CD14-positive monocyte (primary cell): ENCODE measurements around the gene TNIK. TPM values are rescaled to one million over a fixed set of nuclear protein-coding genes. Genes with fewer than 3 reads are reported as not detected.
"Not testable (repeated sequence)": the region's sequence is repeated elsewhere in the genome, so short reads cannot be mapped to it uniquely, and the experiment has no call there.

Source experiments
- DNase-seq, 3 donors: peaks; one replicate each; pipeline ENCODE4 v3.0.0-alpha.2; 2011 to 2022
- H2AFZ ChIP-seq: 2 replicates; pipeline ENCODE4 v1.6.0; 2012; ENCODE audit warnings: mild to moderate bottlenecking, low read depth, low read length, inconsistent platforms; ENCODE audit not compliant: insufficient read depth, poor library complexity, severe bottlenecking
- H3K27ac ChIP-seq, 2 donors: 1 replicate in 1 of 2; 2 replicates in 1 of 2; pipeline ENCODE4 v1.5.1; 2012 to 2013; ENCODE audit warnings: low read length in 2 of 2, control low read depth in 1 of 2, inconsistent platforms in 1 of 2, low read depth in 1 of 2, mild to moderate bottlenecking in 1 of 2
- H3K27me3 ChIP-seq, 2 donors: one replicate each; pipeline versions ENCODE4 v1.6.0 to v1.6.1; 2011 to 2013; ENCODE audit warnings: low read length in 2 of 2; ENCODE audit not compliant: control insufficient read depth in 2 of 2, insufficient read depth in 2 of 2
- H3K36me3 ChIP-seq, 2 donors: replicated peaks in 1 of 2; 1 replicate in 1 of 2; 2 replicates in 1 of 2; pipeline versions ENCODE4 v1.5.1 to v1.6.1; 2012 to 2013; ENCODE audit warnings: low read length in 2 of 2, control low read depth in 1 of 2, inconsistent platforms in 1 of 2, mild to moderate bottlenecking in 1 of 2; ENCODE audit not compliant: insufficient read depth in 2 of 2, control insufficient read depth in 1 of 2
- H3K4me1 ChIP-seq, 2 donors: 1 replicate in 1 of 2; 2 replicates in 1 of 2; pipeline versions ENCODE4 v1.5.1 to v1.6.1; 2012 to 2013; ENCODE audit warnings: low read length in 2 of 2, control low read depth in 1 of 2, inconsistent platforms in 1 of 2, mild to moderate bottlenecking in 1 of 2, moderate library complexity in 1 of 2; ENCODE audit not compliant: insufficient read depth in 2 of 2, control insufficient read depth in 1 of 2
- H3K4me2 ChIP-seq: replicated peaks from 2 replicates; pipeline ENCODE3; 2012; ENCODE audit warnings: low read length, moderate library complexity, mild to moderate bottlenecking; ENCODE audit not compliant: poor library complexity, severe bottlenecking; ENCODE audit errors: extremely low read depth
- H3K4me3 ChIP-seq, 3 experiments: fragments of 200-600 bp in 1 of 3; sonication (generic) in 1 of 3; replicated peaks in 1 of 3; 1 replicate in 2 of 3; 2 replicates in 1 of 3; pipeline ENCODE4 v1.5.1; 2011 to 2013; ENCODE audit warnings: low read length in 3 of 3, mild to moderate bottlenecking in 3 of 3, control low read depth in 2 of 3, low read depth in 2 of 3, inconsistent platforms in 1 of 3, moderate library complexity in 1 of 3
- H3K79me2 ChIP-seq: 2 replicates; pipeline ENCODE4 v1.6.0; 2012; ENCODE audit warnings: mild to moderate bottlenecking, control low read depth, inconsistent platforms, low read length, moderate library complexity; ENCODE audit not compliant: insufficient read depth
- H3K9ac ChIP-seq: 2 replicates; pipeline ENCODE4 v1.6.0; 2017; ENCODE audit warnings: low read length, mild to moderate bottlenecking; ENCODE audit not compliant: insufficient read depth, poor library complexity, severe bottlenecking
- H3K9me3 ChIP-seq, 2 donors: replicated peaks in 1 of 2; 1 replicate in 1 of 2; 2 replicates in 1 of 2; pipeline versions ENCODE4 v1.5.1 to v1.6.1; 2012 to 2013; ENCODE audit warnings: low read length in 2 of 2, control low read depth in 1 of 2; ENCODE audit not compliant: control insufficient read depth in 1 of 2, insufficient read depth in 1 of 2
- H4K20me1 ChIP-seq: 2 replicates; pipeline ENCODE4 v1.6.0; 2012; ENCODE audit warnings: mild to moderate bottlenecking, low read length, control low read depth, moderate library complexity; ENCODE audit not compliant: insufficient read depth
- H3K27ac Mint-ChIP-seq, 7 donors: one replicate each; pipeline ENCODE4 v1.8.0; 2020; ENCODE audit warnings: mild to moderate bottlenecking in 7 of 7, mixed read lengths in 7 of 7, moderate library complexity in 6 of 7, inconsistent platforms in 2 of 7
- H3K27me3 Mint-ChIP-seq, 3 donors: one replicate each; pipeline ENCODE4 v1.8.0; 2021 to 2022; ENCODE audit warnings: low read depth in 3 of 3, mild to moderate bottlenecking in 3 of 3, mixed read lengths in 3 of 3, moderate library complexity in 3 of 3, inconsistent platforms in 1 of 3
- H3K36me3 Mint-ChIP-seq, 2 donors: one replicate each; pipeline ENCODE4 v1.8.0; 2020; ENCODE audit warnings: mixed read lengths in 2 of 2, inconsistent platforms in 1 of 2, mild to moderate bottlenecking in 1 of 2
- H3K4me1 Mint-ChIP-seq: one replicate; pipeline ENCODE4 v1.8.0; 2020; ENCODE audit warnings: mild to moderate bottlenecking, mixed read lengths
- H3K4me3 Mint-ChIP-seq, 2 donors: one replicate each; pipeline ENCODE4 v1.8.0; 2020; ENCODE audit warnings: mild to moderate bottlenecking in 2 of 2, mixed read lengths in 2 of 2, moderate library complexity in 1 of 2
- H3K9me3 Mint-ChIP-seq, 7 donors: one replicate each; pipeline ENCODE4 v1.8.0; 2020 to 2022; ENCODE audit warnings: mixed read lengths in 7 of 7, mild to moderate bottlenecking in 6 of 7, moderate library complexity in 6 of 7, inconsistent platforms in 2 of 7
- WGBS: methylation state at CpG from one replicate; pipeline ENCODE4 v1.1.5; 2013; ENCODE audit warnings: missing lambda C conversion rate; ENCODE audit not compliant: insufficient coverage; 5-methylcytosine and 5-hydroxymethylcytosine counted together
- intact Hi-C, 2 donors: fragments of 100-400 bp; cut with micrococcal nuclease; formaldehyde crosslinking; loops; one replicate each; pipeline versions ENCODE4 v1.15.0 to v1.15.1; 2023
- polyA plus RNA-seq, 3 donors: library from polyadenylated mRNA; depleted of rRNA in 1 of 3; unstranded in 2 of 3; stranded (reverse) in 1 of 3; fragments of 300-500 nt in 2 of 3; fragments of >200 nt in 1 of 3; fragmentation: Illumina TruSeq in 2 of 3; gene quantifications; 1 replicate in 2 of 3; 2 replicates in 1 of 3; pipeline ENCODE4 v1.2.3, GENCODE V29; 2012 to 2021
- TF ChIP-seq, protein P1 (sequence below): fragments of 200-600 bp; IDR thresholded peaks from one replicate; pipeline ENCODE4 v1.8.0; 2022; ENCODE audit warnings: antibody characterized with exemption, mild to moderate bottlenecking

Gene TNIK
- polyA plus RNA-seq, 3 donors, result 0.36 to 1.8 (median 0.75) TPM

DNA sequence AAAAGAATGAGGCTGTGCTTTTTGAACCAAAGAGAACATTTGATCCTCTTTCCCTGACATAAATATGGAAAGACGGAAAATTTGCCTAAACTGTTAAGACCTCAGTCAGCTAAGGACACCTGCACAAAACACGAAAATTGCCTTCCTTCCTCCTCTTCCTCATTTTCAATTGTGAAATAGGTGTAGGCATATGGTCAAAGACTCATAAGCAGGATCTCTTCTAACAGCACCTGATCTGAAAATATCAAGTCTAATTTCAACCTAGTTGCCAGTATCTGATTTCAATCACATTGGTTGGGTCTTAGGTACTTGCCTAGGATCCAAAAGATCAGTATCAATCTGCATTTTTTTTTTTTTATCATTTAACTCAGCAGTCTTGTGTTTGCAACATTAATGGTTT is 218.0 kb downstream of the TNIK start:
- Mint-ChIP-seq H3K4me1 (no peaks in the 10 kb centered on the region), H3K36me3 (no peaks in the 10 kb centered on the region), H3K27ac (no peak overlapping the region), H3K9me3 (peaks cover 0 to 3% (median 0%) of the 10 kb centered on the region in 7 donors), H3K4me3 (no peak overlapping the region), H3K27me3 (peaks cover 0 to 2% (median 0%) of the 10 kb centered on the region in 3 donors)
- H3K27me3 ChIP-seq, result no peaks in the 10 kb centered on the region
- H3K4me3 ChIP-seq, result no peak overlapping the region
- no CpG with 5 or more reads among the region's 2 CpGs for WGBS
- H3K4me2 ChIP-seq, result no peak overlapping the region
- H3K4me1 ChIP-seq, result no peaks in the 10 kb centered on the region
- no peaks in the 10 kb centered on the region for H3K36me3 ChIP-seq
- no peaks in the 10 kb centered on the region for H3K79me2 ChIP-seq
- no peak overlapping the region for H2AFZ ChIP-seq
- H4K20me1 ChIP-seq, result no peaks in the 10 kb centered on the region
- H3K9ac ChIP-seq, result no peak overlapping the region
- TF ChIP-seq, protein P1, sequence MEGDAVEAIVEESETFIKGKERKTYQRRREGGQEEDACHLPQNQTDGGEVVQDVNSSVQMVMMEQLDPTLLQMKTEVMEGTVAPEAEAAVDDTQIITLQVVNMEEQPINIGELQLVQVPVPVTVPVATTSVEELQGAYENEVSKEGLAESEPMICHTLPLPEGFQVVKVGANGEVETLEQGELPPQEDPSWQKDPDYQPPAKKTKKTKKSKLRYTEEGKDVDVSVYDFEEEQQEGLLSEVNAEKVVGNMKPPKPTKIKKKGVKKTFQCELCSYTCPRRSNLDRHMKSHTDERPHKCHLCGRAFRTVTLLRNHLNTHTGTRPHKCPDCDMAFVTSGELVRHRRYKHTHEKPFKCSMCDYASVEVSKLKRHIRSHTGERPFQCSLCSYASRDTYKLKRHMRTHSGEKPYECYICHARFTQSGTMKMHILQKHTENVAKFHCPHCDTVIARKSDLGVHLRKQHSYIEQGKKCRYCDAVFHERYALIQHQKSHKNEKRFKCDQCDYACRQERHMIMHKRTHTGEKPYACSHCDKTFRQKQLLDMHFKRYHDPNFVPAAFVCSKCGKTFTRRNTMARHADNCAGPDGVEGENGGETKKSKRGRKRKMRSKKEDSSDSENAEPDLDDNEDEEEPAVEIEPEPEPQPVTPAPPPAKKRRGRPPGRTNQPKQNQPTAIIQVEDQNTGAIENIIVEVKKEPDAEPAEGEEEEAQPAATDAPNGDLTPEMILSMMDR, result no peak
- no peak for DNase-seq
- no peaks in the 10 kb centered on the region for H3K9me3 ChIP-seq
- intact Hi-C loops, result no loop called here
- H3K27ac ChIP-seq, result no peak overlapping the region

DNA sequence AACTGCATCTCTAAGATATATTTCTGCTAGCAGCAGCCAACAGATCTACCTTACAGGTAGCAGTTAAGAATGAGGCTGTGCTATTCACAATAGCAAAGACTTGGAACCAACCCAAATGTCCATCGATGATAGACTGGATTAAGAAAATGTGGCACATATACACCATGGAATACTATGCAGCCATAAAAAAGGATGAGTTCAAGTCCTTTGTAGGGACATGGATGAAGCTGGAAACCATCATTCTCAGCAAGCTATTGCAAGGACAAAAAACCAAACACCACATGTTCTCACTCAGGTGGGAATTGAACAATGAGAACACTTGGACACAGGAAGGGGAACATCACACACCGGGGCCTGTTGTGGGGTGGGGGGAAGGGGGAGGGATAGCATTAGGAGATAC is 218.6 kb downstream of the TNIK start:
- H3K36me3 Mint-ChIP-seq, H3K79me2 ChIP-seq, intact Hi-C loops, H3K4me3 ChIP-seq, H3K4me1 Mint-ChIP-seq, H3K36me3 ChIP-seq, H2AFZ ChIP-seq, H3K27ac ChIP-seq, H3K4me1 ChIP-seq, H3K9me3 ChIP-seq, DNase-seq, H3K4me2 ChIP-seq, H3K27me3 ChIP-seq, H3K4me3 Mint-ChIP-seq, H3K9me3 Mint-ChIP-seq, H4K20me1 ChIP-seq, H3K27ac Mint-ChIP-seq, H3K9ac ChIP-seq, H3K27me3 Mint-ChIP-seq: not testable (repeated sequence)
- WGBS, result no CpG with 5 or more reads among the region's 2 CpGs
